Astrocyte (in vitro differentiated cells and primary cell): Measurements from ENCODE around the gene ABHD15. TPM values are rescaled to one million over a fixed set of nuclear protein-coding genes. Genes with fewer than 3 reads are reported as not detected.

Experiments used
- DNase-seq: peaks from one replicate; pipeline ENCODE4 v3.0.0-alpha.2; 2010; ENCODE audit warnings: low read depth
- FAIRE-seq: peaks from 2 replicates; lab custom pipeline; 2011; peaks lifted over from hg19 to GRCh38; lab: Jason Lieb, UNC
- H2AFZ ChIP-seq: 2 replicates; pipeline ENCODE4 v1.6.0; 2012; ENCODE audit warnings: low read depth, low read length, inconsistent platforms
- H3K27ac ChIP-seq: 2 replicates; pipeline ENCODE4 v1.5.1; 2011; ENCODE audit warnings: low read depth, low read length, inconsistent platforms
- H3K27me3 ChIP-seq: 2 replicates; pipeline ENCODE4 v1.6.0; 2011; ENCODE audit warnings: low read length, inconsistent platforms; ENCODE audit not compliant: insufficient read depth
- H3K36me3 ChIP-seq: 2 replicates; pipeline ENCODE4 v1.5.1; 2011; ENCODE audit warnings: low read length, inconsistent platforms; ENCODE audit not compliant: insufficient read depth
- H3K4me1 ChIP-seq: 2 replicates; pipeline ENCODE4 v1.5.1; 2011; ENCODE audit warnings: low read length, inconsistent platforms; ENCODE audit not compliant: insufficient read depth
- H3K4me2 ChIP-seq: 2 replicates; pipeline ENCODE4 v1.6.0; 2012; ENCODE audit warnings: low read length, inconsistent platforms
- H3K4me3 ChIP-seq: 2 replicates; pipeline ENCODE4 v1.5.1; 2011; ENCODE audit warnings: low read depth, mild to moderate bottlenecking, low read length, inconsistent platforms; ENCODE audit not compliant: insufficient read depth
- H3K79me2 ChIP-seq: 2 replicates; pipeline ENCODE4 v1.6.0; 2012; ENCODE audit warnings: mild to moderate bottlenecking, low read length, inconsistent platforms; ENCODE audit not compliant: insufficient read depth
- H3K9ac ChIP-seq: 2 replicates; pipeline ENCODE4 v1.6.0; 2012; ENCODE audit warnings: mild to moderate bottlenecking, low read length, inconsistent platforms
- H3K9me3 ChIP-seq: 2 replicates; pipeline ENCODE4 v1.5.1; 2012; ENCODE audit warnings: low read depth, mild to moderate bottlenecking, low read length, inconsistent platforms; ENCODE audit not compliant: insufficient read depth
- H4K20me1 ChIP-seq: 2 replicates; pipeline ENCODE4 v1.6.0; 2012; ENCODE audit warnings: low read length, inconsistent platforms; ENCODE audit not compliant: insufficient read depth
- H3K27ac Mint-ChIP-seq: one replicate; pipeline ENCODE4 v1.8.0; 2021; ENCODE audit warnings: mild to moderate bottlenecking, mixed read lengths; ENCODE audit not compliant: unreplicated experiment
- H3K27me3 Mint-ChIP-seq: one replicate; pipeline ENCODE4 v1.8.0; 2021; ENCODE audit warnings: low read depth, mixed read lengths; ENCODE audit not compliant: unreplicated experiment
- H3K36me3 Mint-ChIP-seq: one replicate; pipeline ENCODE4 v1.8.0; 2021; ENCODE audit warnings: low read depth, mixed read lengths; ENCODE audit not compliant: unreplicated experiment
- H3K4me1 Mint-ChIP-seq: one replicate; pipeline ENCODE4 v1.8.0; 2021; ENCODE audit warnings: low read depth, mixed read lengths; ENCODE audit not compliant: unreplicated experiment
- H3K4me3 Mint-ChIP-seq: one replicate; pipeline ENCODE4 v1.8.0; 2021; ENCODE audit warnings: mild to moderate bottlenecking, moderate library complexity, mixed read lengths; ENCODE audit not compliant: unreplicated experiment
- H3K9me3 Mint-ChIP-seq: one replicate; pipeline ENCODE4 v1.8.0; 2021; ENCODE audit warnings: mild to moderate bottlenecking, mixed read lengths; ENCODE audit not compliant: unreplicated experiment
- CTCF ChIP-seq: IDR thresholded peaks from 2 replicates; pipeline ENCODE4 v1.5.1; 2011; ENCODE audit warnings: low read depth, mild to moderate bottlenecking, inconsistent platforms, low read length, moderate library complexity; ENCODE audit not compliant: insufficient read depth
- EZH2 ChIP-seq: IDR thresholded peaks from 2 replicates; pipeline ENCODE4 v1.6.1; 2012; ENCODE audit warnings: mild to moderate bottlenecking, low read length, inconsistent platforms; ENCODE audit not compliant: insufficient read depth
- total RNA-seq: library from RNA; stranded (reverse); gene quantifications from 2 replicates; pipeline ENCODE4 v1.2.1, GENCODE V29; 2021

Gene ABHD15
- total RNA-seq, 1 donor from 2014 or later = 8.6 TPM

GRCh38 chr17:29574732-29575510 is 8.1 kb upstream of the ABHD15 start:
- no peak overlapping the region for H2AFZ ChIP-seq
- Mint-ChIP-seq H3K27ac (no peak overlapping the region), H3K9me3 (no peaks in the 10 kb centered on the region), H3K4me1 (peaks cover 4% of the 10 kb centered on the region), H3K4me3 (no peak overlapping the region), H3K27me3 (peaks cover 2% of the 10 kb centered on the region), H3K36me3 (peaks cover 19% of the 10 kb centered on the region)
- FAIRE-seq = no peak
- no peak overlapping the region for H3K27ac ChIP-seq
- H4K20me1 ChIP-seq = peaks cover 37% of the 10 kb centered on the region
- H3K9ac ChIP-seq = no peak overlapping the region
- H3K9me3 ChIP-seq = no peaks in the 10 kb centered on the region
- H3K27me3 ChIP-seq = no peaks in the 10 kb centered on the region
- no peak overlapping the region for H3K4me2 ChIP-seq
- no peaks in the 10 kb centered on the region for H3K79me2 ChIP-seq
- DNase-seq = no peak
- no peak overlapping the region for H3K4me3 ChIP-seq
- no peak for TF ChIP-seq EZH2
- TF ChIP-seq CTCF = no peak
- peaks cover 2% of the 10 kb centered on the region for H3K36me3 ChIP-seq
- peaks cover 15% of the 10 kb centered on the region for H3K4me1 ChIP-seq

- H3K9ac ChIP-seq = no peak overlapping the region
- DNase-seq (no peak), FAIRE-seq (no peak)
- no peak overlapping the region for H3K27ac ChIP-seq
- no peak overlapping the region for H3K4me2 ChIP-seq
- no peaks in the 10 kb centered on the region for H3K36me3 ChIP-seq
- H3K9me3 ChIP-seq = no peaks in the 10 kb centered on the region
- Mint-ChIP-seq H3K27me3 (peaks cover 2% of the 10 kb centered on the region), H3K9me3 (no peaks in the 10 kb centered on the region), H3K36me3 (peaks cover 16% of the 10 kb centered on the region), H3K4me3 (no peak overlapping the region), H3K27ac (no peak overlapping the region), H3K4me1 (peaks cover 7% of the 10 kb centered on the region)
- H2AFZ ChIP-seq = no peak overlapping the region
- no peak overlapping the region for H3K4me3 ChIP-seq
- TF ChIP-seq EZH2 (no peak), CTCF (no peak)
- peaks cover 35% of the 10 kb centered on the region for H4K20me1 ChIP-seq
- no peaks in the 10 kb centered on the region for H3K27me3 ChIP-seq
- H3K79me2 ChIP-seq = no peaks in the 10 kb centered on the region
- peaks cover 22% of the 10 kb centered on the region for H3K4me1 ChIP-seq
Observed at GRCh38 chr17:29573871-29574731, 7.3 kb upstream of the ABHD15 start.
